NCI-H524 treated with DMSO at 0.1 percent for 48 hours (cell line): Measurements from ENCODE around the gene DAZAP2.
"Not testable (repeated sequence)": the region's sequence is repeated elsewhere in the genome, so short reads cannot be mapped to it uniquely, and the experiment has no call there.

Experiments
- DNase-seq: peaks from one replicate; lab custom pipeline; 2025; lab: John Stamatoyannopoulos, UW

The DAZAP2 gene

GRCh38 chr12:51247523-51248206, 9.0 kb downstream of the DAZAP2 start:
- DNase-seq: no peak

GRCh38 chr12:51253276-51253675, 14.7 kb downstream of the DAZAP2 start:
- DNase-seq: no peak

GRCh38 chr12:51254536-51254935, 15.9 kb downstream of the DAZAP2 start:
- DNase-seq: no peak

- DNase-seq: not testable (repeated sequence)
Measured at GRCh38 chr12:51259600-51259999, 21.0 kb downstream of the DAZAP2 start.

GRCh38 chr12:51262758-51263177, 24.1 kb downstream of the DAZAP2 start:
- no peak for DNase-seq

- DNase-seq: no peak
Measured at GRCh38 chr12:51263341-51263740, 24.7 kb downstream of the DAZAP2 start.

GRCh38 chr12:51264297-51264696, 25.7 kb downstream of the DAZAP2 start:
- no peak for DNase-seq

- no peak for DNase-seq
Measured at GRCh38 chr12:51265024-51265423, 26.4 kb downstream of the DAZAP2 start.

- DNase-seq: no peak
Measured at GRCh38 chr12:51269174-51270066, 30.8 kb downstream of the DAZAP2 start.

- DNase-seq: no peak
Measured at GRCh38 chr12:51270067-51270950, 31.7 kb downstream of the DAZAP2 start, which contains the start of gene SMAGP. Gene SMAGP (minus strand): TSS chr12:51270415. CDS start chr12:51269278, 1,137 bp downstream.

- no peak for DNase-seq
Measured at GRCh38 chr12:51270951-51271518, 32.4 kb downstream of the DAZAP2 start.

GRCh38 chr12:51272810-51273209, 34.2 kb downstream of the DAZAP2 start:
- not testable (repeated sequence) for DNase-seq

GRCh38 chr12:51275088-51275487, 36.5 kb downstream of the DAZAP2 start:
- no peak for DNase-seq

- no peak for DNase-seq
Measured at GRCh38 chr12:51281202-51281924, 42.7 kb downstream of the DAZAP2 start.

- DNase-seq: no peak
Measured at GRCh38 chr12:51285843-51286242, 47.2 kb downstream of the DAZAP2 start.

- not testable (repeated sequence) for DNase-seq
Measured at GRCh38 chr12:51291603-51292513, 53.2 kb downstream of the DAZAP2 start.
